ENCODE measurements around the gene PLCH2. TPM values are rescaled to one million over a fixed set of nuclear protein-coding genes. Genes with fewer than 3 reads are reported as not detected.

PLCH2 gene
- total RNA-seq, 1 donor from 2014 or later = 0.92 TPM

DNA sequence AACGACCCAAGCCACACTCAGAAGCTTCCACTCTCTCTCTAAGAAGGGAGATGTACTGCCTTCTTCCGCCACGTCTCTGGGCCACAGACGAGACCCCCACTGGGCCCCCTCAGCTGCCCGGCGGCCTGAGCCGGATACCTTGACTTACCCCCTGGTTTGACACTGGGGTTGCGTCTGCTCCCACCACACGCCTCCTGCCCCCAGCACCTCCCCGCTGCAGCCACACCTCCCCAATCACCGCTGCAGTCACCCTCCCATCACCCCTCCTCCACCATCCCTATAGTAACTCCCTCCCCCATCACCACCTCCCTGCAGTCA, 39.6 kb downstream of the PLCH2 start:
- TF ChIP-seq, protein P1, sequence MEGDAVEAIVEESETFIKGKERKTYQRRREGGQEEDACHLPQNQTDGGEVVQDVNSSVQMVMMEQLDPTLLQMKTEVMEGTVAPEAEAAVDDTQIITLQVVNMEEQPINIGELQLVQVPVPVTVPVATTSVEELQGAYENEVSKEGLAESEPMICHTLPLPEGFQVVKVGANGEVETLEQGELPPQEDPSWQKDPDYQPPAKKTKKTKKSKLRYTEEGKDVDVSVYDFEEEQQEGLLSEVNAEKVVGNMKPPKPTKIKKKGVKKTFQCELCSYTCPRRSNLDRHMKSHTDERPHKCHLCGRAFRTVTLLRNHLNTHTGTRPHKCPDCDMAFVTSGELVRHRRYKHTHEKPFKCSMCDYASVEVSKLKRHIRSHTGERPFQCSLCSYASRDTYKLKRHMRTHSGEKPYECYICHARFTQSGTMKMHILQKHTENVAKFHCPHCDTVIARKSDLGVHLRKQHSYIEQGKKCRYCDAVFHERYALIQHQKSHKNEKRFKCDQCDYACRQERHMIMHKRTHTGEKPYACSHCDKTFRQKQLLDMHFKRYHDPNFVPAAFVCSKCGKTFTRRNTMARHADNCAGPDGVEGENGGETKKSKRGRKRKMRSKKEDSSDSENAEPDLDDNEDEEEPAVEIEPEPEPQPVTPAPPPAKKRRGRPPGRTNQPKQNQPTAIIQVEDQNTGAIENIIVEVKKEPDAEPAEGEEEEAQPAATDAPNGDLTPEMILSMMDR (IDR thresholded peaks at IDR 0.05; ENCODE audit: insufficient read depth, low read length, poor library complexity, severe bottlenecking) = no peak
- H3K27me3 ChIP-seq (ENCODE audit: control insufficient read depth, insufficient read depth, low read length) = no peaks in the 10 kb centered on the region
- no peak for DNase-seq (ENCODE audit: low read depth)
- no peak overlapping the region for H3K4me3 ChIP-seq (ENCODE audit: low read depth, low read length)
- peaks cover 1% of the 10 kb centered on the region for H3K36me3 ChIP-seq (ENCODE audit: control insufficient read depth, insufficient read depth, low read length)

DNA sequence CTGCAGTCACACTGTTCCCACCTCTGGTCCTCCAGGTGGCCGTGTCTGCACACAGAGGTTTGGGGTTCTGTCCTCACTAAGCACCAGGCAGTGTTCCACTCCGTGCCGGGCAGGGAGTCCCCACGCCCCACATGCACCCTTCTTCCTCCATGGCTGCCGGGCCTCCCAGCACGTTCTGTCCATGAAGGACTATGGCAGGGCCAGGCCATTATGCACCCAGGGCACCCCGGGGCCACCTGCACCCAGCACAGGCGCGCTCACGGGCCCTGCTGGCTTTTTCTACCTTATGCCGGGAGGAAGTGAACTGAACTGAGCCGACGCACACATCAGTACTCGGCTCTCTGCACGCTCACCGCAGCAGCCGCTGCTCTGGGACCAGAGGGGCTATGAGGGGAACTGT, 40.0 kb downstream of the PLCH2 start:
- TF ChIP-seq, protein P1 (IDR thresholded peaks at IDR 0.05; ENCODE audit: insufficient read depth, low read length, poor library complexity, severe bottlenecking) = no peak
- Histone ChIP-seq H3K36me3 (ENCODE audit: control insufficient read depth, insufficient read depth, low read length) (peaks cover 1% of the 10 kb centered on the region), H3K27me3 (ENCODE audit: control insufficient read depth, insufficient read depth, low read length) (no peaks in the 10 kb centered on the region), H3K4me3 (ENCODE audit: low read depth, low read length) (no peak overlapping the region)
- no peak for DNase-seq (ENCODE audit: low read depth)

DNA sequence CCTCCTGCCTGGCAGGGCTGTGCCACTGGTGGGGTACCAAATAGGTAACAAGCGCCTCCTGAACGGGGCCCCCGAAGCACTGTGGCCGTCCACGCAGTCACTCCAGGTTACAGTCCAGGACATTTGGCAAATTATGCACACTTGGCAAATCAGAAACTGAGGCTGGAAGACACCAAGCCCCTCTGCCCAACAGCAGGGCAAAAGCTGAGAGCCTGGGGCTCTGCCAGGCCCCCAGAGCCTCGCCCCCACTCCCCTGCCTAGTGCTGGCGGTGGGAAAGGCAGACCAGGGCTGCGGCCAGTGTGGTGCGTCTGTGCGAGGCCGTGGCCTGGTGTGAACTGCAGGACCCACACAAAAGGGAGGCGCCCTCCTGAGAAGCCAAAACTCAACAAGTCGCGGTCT, 40.9 kb downstream of the PLCH2 start:
- Histone ChIP-seq H3K4me3 (ENCODE audit: low read depth, low read length) (no peak overlapping the region), H3K27me3 (ENCODE audit: control insufficient read depth, insufficient read depth, low read length) (no peaks in the 10 kb centered on the region), H3K36me3 (ENCODE audit: control insufficient read depth, insufficient read depth, low read length) (peaks cover 1% of the 10 kb centered on the region)
- DNase-seq (ENCODE audit: low read depth) = no peak
- TF ChIP-seq, protein P1 (IDR thresholded peaks at IDR 0.05; ENCODE audit: insufficient read depth, low read length, poor library complexity, severe bottlenecking) = no peak

DNA sequence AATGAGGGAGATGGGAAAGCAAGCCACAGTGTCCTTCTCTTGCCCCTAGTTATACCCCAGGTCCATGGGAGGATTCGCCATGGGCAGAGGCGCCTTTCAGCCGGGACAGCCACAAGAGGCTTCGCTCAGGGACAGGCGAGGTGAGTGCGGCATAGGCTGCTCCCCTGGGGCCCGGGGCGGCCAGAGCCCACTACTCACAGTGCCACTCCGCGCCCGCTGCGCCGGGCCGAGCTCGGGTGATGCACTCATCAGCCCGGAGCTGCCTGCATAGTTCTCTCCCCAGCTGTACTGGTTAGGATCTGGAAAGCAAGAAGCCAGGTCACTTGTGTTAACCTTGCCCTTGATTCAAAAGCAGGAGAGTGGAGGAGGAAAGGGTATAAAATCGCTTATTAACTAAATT, 41.9 kb downstream of the PLCH2 start:
- TF ChIP-seq, protein P1 (IDR thresholded peaks at IDR 0.05; ENCODE audit: insufficient read depth, low read length, poor library complexity, severe bottlenecking) = no peak
- H3K36me3 ChIP-seq (ENCODE audit: control insufficient read depth, insufficient read depth, low read length) = peaks cover 1% of the 10 kb centered on the region

DNA sequence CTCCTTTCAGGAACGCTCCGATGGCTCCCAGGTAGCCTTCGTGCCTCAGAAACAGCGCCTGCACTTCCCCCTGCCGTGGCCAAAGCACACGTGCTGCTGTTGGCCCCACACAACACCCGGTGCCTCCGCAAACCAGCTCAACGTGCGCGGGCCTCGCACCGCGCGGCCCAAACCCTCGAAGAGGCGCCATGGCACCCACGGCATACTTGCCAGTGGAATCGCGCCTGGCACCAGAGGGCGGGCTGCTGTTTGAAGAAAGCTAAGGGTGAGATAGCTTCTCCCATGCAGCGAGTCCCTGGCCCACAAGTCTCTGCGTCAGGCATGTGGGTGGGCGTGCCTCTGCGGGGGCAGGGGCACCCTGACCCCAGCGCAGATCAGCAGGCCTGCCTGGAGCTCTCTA, 42.4 kb downstream of the PLCH2 start:
- no peak overlapping the region for H3K4me3 ChIP-seq (ENCODE audit: low read depth, low read length)
- H3K36me3 ChIP-seq (ENCODE audit: control insufficient read depth, insufficient read depth, low read length) = peaks cover 1% of the 10 kb centered on the region
- no peaks in the 10 kb centered on the region for H3K27me3 ChIP-seq (ENCODE audit: control insufficient read depth, insufficient read depth, low read length)
- no peak for DNase-seq (ENCODE audit: low read depth)
- TF ChIP-seq, protein P1 (IDR thresholded peaks at IDR 0.05; ENCODE audit: insufficient read depth, low read length, poor library complexity, severe bottlenecking) = no peak

More for the DNA sequence above, 41.9 kb downstream of the PLCH2 start:
- DNase-seq (ENCODE audit: low read depth) = no peak
- Histone ChIP-seq H3K27me3 (ENCODE audit: control insufficient read depth, insufficient read depth, low read length) (no peaks in the 10 kb centered on the region), H3K4me3 (ENCODE audit: low read depth, low read length) (no peak overlapping the region)

DNA sequence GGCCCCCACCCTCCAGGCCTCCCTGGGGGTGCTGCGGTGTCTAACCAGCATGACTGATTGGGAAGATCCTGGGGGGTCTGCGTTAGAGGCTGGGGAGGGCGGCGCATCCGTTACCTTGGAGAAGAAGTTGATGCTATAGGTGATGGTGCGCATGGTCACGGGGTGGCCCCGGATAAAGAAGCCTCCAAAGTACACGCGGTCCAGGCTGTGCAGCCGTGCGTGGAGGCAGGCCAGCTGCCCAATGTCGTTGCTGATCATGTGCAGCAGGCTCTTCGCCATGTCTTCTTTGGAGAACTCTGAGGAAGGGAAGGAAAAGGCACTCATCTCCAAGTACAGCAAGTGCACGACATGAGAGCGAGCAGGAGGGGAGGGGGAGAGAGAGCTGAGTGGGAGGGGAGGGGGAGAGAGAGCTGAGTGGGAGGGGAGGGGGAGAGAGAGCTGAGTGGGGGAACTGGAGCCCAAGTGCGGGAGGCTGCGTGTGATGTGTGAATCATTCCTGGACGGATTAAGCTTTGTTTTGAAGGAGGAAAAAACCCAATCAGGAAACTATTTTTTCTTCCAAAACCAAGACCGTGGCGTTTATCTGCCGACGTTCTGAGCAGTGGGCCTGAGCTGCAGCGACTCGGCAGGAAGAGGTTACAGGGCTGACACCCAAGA, 43.1 kb downstream of the PLCH2 start:
- Histone ChIP-seq H3K36me3 (ENCODE audit: control insufficient read depth, insufficient read depth, low read length) (peaks cover 1% of the 10 kb centered on the region), H3K27me3 (ENCODE audit: control insufficient read depth, insufficient read depth, low read length) (no peaks in the 10 kb centered on the region), H3K4me3 (ENCODE audit: low read depth, low read length) (no peak overlapping the region)
- TF ChIP-seq, protein P1 (IDR thresholded peaks at IDR 0.05; ENCODE audit: insufficient read depth, low read length, poor library complexity, severe bottlenecking) = no peak
- no peak for DNase-seq (ENCODE audit: low read depth)

Measured in kidney epithelial cell (primary cell).